IMR-90 (cell line): ENCODE measurements around the gene HLA-DRB1. TPM values are rescaled to one million over a fixed set of nuclear protein-coding genes. Genes with fewer than 3 reads are reported as not detected.

Source experiments
- ATAC-seq: fragments of 200-7000 bp; cut with Tn5 transposase; 2 replicates; pipeline ENCODE4 v1.9.1; 2020; ENCODE audit warnings: low read depth, mild to moderate bottlenecking, moderate library complexity
- BruUV-seq: library from RNA; stranded (reverse); fragments of 400-500 nt; replicated peaks from 2 replicates; lab custom pipeline; 2021; lab: Mats Ljungman, UMichigan
- CTCF ChIA-PET: fragments of 300-600 bp; formaldehyde crosslinking; extraction: SDS; loops from one replicate; lab custom pipeline; 2021; ENCODE audit warnings: antibody characterized with exemption; lab: Yijun Ruan, JAX
- POLR2A ChIA-PET: fragments of 300-600 bp; sonication (Branson Sonifier 250); formaldehyde crosslinking; loops from one replicate; lab custom pipeline; 2022; ENCODE audit warnings: antibody characterized with exemption; ENCODE audit not compliant: unreplicated experiment; lab: Charles Lee
- DNase-seq: peaks from one replicate; pipeline ENCODE4 v3.0.0; 2013
- H2AFZ ChIP-seq: replicated peaks from 2 replicates; pipeline ENCODE3; 2013; ENCODE audit warnings: low read length, mild to moderate bottlenecking; ENCODE audit not compliant: poor library complexity
- H2AK5ac ChIP-seq: 2 replicates; pipeline ENCODE4 v1.6.1; 2013; ENCODE audit warnings: low read depth, low read length, inconsistent platforms
- H2AK9ac ChIP-seq: replicated peaks from 2 replicates; pipeline ENCODE3; 2013; ENCODE audit warnings: mild to moderate bottlenecking, low read depth, low read length, moderate library complexity; ENCODE audit not compliant: poor library complexity
- H2BK120ac ChIP-seq: 2 replicates; pipeline ENCODE4 v1.6.1; 2013; ENCODE audit warnings: low read depth, low read length, inconsistent platforms
- H2BK15ac ChIP-seq: 3 replicates; pipeline ENCODE4 v1.6.1; 2013; ENCODE audit warnings: low read depth, low read length, inconsistent platforms
- H2BK20ac ChIP-seq: 2 replicates; pipeline ENCODE4 v1.6.1; 2013; ENCODE audit warnings: low read depth, mild to moderate bottlenecking, inconsistent platforms, low read length, moderate library complexity
- H2BK5ac ChIP-seq: 2 replicates; pipeline ENCODE4 v1.6.1; 2013; ENCODE audit warnings: mild to moderate bottlenecking, low read depth, low read length, inconsistent platforms; ENCODE audit not compliant: poor library complexity, severe bottlenecking
- H3K14ac ChIP-seq: replicated peaks from 2 replicates; pipeline ENCODE4 v1.6.1; 2013; ENCODE audit warnings: low read depth, low read length, inconsistent platforms
- H3K18ac ChIP-seq: 2 replicates; pipeline ENCODE4 v1.6.1; 2013; ENCODE audit warnings: low read depth, low read length, control low read depth
- H3K23ac ChIP-seq: 2 replicates; pipeline ENCODE4 v1.6.1; 2013; ENCODE audit warnings: low read depth, low read length, inconsistent platforms
- H3K27ac ChIP-seq: 2 replicates; pipeline ENCODE4 v1.5.1; 2013; ENCODE audit warnings: mild to moderate bottlenecking, control low read depth, low read length; ENCODE audit not compliant: insufficient read depth
- H3K27me3 ChIP-seq: 2 replicates; pipeline ENCODE4 v1.6.1; 2013; ENCODE audit warnings: low read length; ENCODE audit not compliant: control insufficient read depth, insufficient read depth
- H3K36me3 ChIP-seq: 2 replicates; pipeline ENCODE4 v1.6.1; 2013; ENCODE audit warnings: low read length, mixed read lengths; ENCODE audit not compliant: control insufficient read depth, insufficient read depth
- H3K4ac ChIP-seq: 2 replicates; pipeline ENCODE4 v1.6.1; 2013; ENCODE audit warnings: low read depth, low read length, inconsistent platforms
- H3K4me1 ChIP-seq: 2 replicates; pipeline ENCODE4 v1.6.1; 2013; ENCODE audit warnings: low read length, mixed read lengths; ENCODE audit not compliant: control insufficient read depth, insufficient read depth
- H3K4me2 ChIP-seq: 2 replicates; pipeline ENCODE4 v1.6.1; 2013; ENCODE audit warnings: low read depth, mild to moderate bottlenecking, control low read depth, low read length, moderate library complexity
- H3K4me3 ChIP-seq: 2 replicates; pipeline ENCODE4 v1.5.1; 2013; ENCODE audit warnings: low read depth, mild to moderate bottlenecking, control low read depth, low read length, moderate library complexity; ENCODE audit not compliant: insufficient read depth
- H3K56ac ChIP-seq: 2 replicates; pipeline ENCODE4 v1.6.1; 2013; ENCODE audit warnings: low read length, inconsistent platforms; ENCODE audit not compliant: insufficient read depth; ENCODE audit errors: extremely low read depth
- H3K79me1 ChIP-seq, 2 experiments: 2 replicates each; pipeline ENCODE4 v1.6.1; 2013; ENCODE audit warnings: low read length in 2 of 2, inconsistent platforms in 1 of 2, low read depth in 1 of 2
- H3K9ac ChIP-seq: 2 replicates; pipeline ENCODE4 v1.6.1; 2013; ENCODE audit warnings: low read depth, low read length, control low read depth
- H3K9me1 ChIP-seq: 2 replicates; pipeline ENCODE4 v1.6.1; 2013; ENCODE audit warnings: low read length, inconsistent platforms; ENCODE audit not compliant: insufficient read depth
- H3K9me3 ChIP-seq: 2 replicates; pipeline ENCODE4 v1.6.1; 2013; ENCODE audit warnings: low read length; ENCODE audit not compliant: control insufficient read depth, insufficient read depth
- H4K20me1 ChIP-seq: 2 replicates; pipeline ENCODE4 v1.6.1; 2013; ENCODE audit warnings: low read length, inconsistent platforms; ENCODE audit not compliant: insufficient read depth
- H4K5ac ChIP-seq: 2 replicates; pipeline ENCODE4 v1.6.1; 2013; ENCODE audit warnings: mild to moderate bottlenecking, low read depth, low read length, control low read depth
- H4K8ac ChIP-seq, 2 experiments: 2 replicates each; pipeline ENCODE4 v1.6.1; 2013; ENCODE audit warnings: low read depth in 2 of 2, low read length in 2 of 2, control low read depth in 1 of 2, inconsistent platforms in 1 of 2
- H4K91ac ChIP-seq: 2 replicates; pipeline ENCODE4 v1.6.1; 2013; ENCODE audit warnings: low read depth, low read length, inconsistent platforms; ENCODE audit not compliant: insufficient read depth
- BHLHE40 ChIP-seq: fragments of 150-350 bp; IDR thresholded peaks from 2 replicates; pipeline ENCODE4 v1.6.1; 2016; ENCODE audit warnings: mild to moderate bottlenecking, low read depth, low read length
- CEBPB ChIP-seq: IDR thresholded peaks from 2 replicates; pipeline ENCODE4 v1.6.1; 2012; ENCODE audit warnings: low read depth, low read length, improper control_type of control experiment
- CHD1 ChIP-seq: IDR thresholded peaks from 2 replicates; pipeline ENCODE4 v1.6.1; 2012; ENCODE audit warnings: low read depth, low read length, improper control_type of control experiment
- CTCF ChIP-seq: conservative IDR thresholded peaks from 2 replicates; pipeline ENCODE4 v1.5.1; 2012; ENCODE audit warnings: mild to moderate bottlenecking, low read depth, low read length, improper control_type of control experiment
- ELK1 ChIP-seq: fragments of 150-350 bp; IDR thresholded peaks from 2 replicates; pipeline ENCODE4 v1.6.1; 2016; ENCODE audit warnings: low read depth, mild to moderate bottlenecking, low read length, moderate library complexity, borderline replicate concordance
- FOS ChIP-seq: fragments of 150-350 bp; IDR thresholded peaks from 2 replicates; pipeline ENCODE4 v1.6.1; 2016; ENCODE audit warnings: low read depth, low read length
- MAFK ChIP-seq: IDR thresholded peaks from 2 replicates; pipeline ENCODE4 v1.6.1; 2012; ENCODE audit warnings: low read depth, low read length, improper control_type of control experiment
- MXI1 ChIP-seq: IDR thresholded peaks from 2 replicates; pipeline ENCODE4 v1.6.1; 2012; ENCODE audit warnings: low read depth, mild to moderate bottlenecking, low read length, moderate library complexity, borderline replicate concordance
- NFE2L2 ChIP-seq: fragments of 150-350 bp; IDR thresholded peaks from 2 replicates; pipeline ENCODE4 v1.6.1; 2016; ENCODE audit warnings: low read depth, mild to moderate bottlenecking, low read length
- POLR2A ChIP-seq: IDR thresholded peaks from 2 replicates; pipeline ENCODE4 v1.6.1; 2012; ENCODE audit warnings: mild to moderate bottlenecking, low read depth, low read length
- RAD21 ChIP-seq: IDR thresholded peaks from 2 replicates; pipeline ENCODE4 v1.6.1; 2012; ENCODE audit warnings: low read length, improper control_type of control experiment
- RCOR1 ChIP-seq: IDR thresholded peaks from 2 replicates; pipeline ENCODE4 v1.6.1; 2012; ENCODE audit warnings: mild to moderate bottlenecking, low read length, improper control_type of control experiment; ENCODE audit not compliant: insufficient replicate concordance
- RFX5 ChIP-seq: IDR thresholded peaks from 2 replicates; pipeline ENCODE4 v1.8.0; 2012; ENCODE audit warnings: low read depth, mild to moderate bottlenecking, low read length, moderate library complexity
- SMC3 ChIP-seq: fragments of 150-350 bp; IDR thresholded peaks from 2 replicates; pipeline ENCODE4 v1.6.1; 2016; ENCODE audit warnings: low read depth, mild to moderate bottlenecking, antibody characterized with exemption, low read length, moderate library complexity
- USF2 ChIP-seq: fragments of 150-350 bp; IDR thresholded peaks from 2 replicates; pipeline ENCODE4 v1.6.1; 2017; ENCODE audit warnings: mild to moderate bottlenecking, antibody characterized with exemption, low read length, low read depth
- WGBS, 2 experiments: methylation state at CpG; one replicate each; pipeline versions ENCODE4 v1.1.5 to v1.1.7; 2013; ENCODE audit warnings: missing lambda C conversion rate in 2 of 2; ENCODE audit not compliant: insufficient read length in 1 of 2; ENCODE audit errors: extremely low coverage in 2 of 2; 5-methylcytosine and 5-hydroxymethylcytosine counted together
- dilution Hi-C: fragments of 300-500 bp; cut with HindIII; formaldehyde crosslinking; loops from one replicate; pipeline ENCODE4 v1.14.3; 2018; ENCODE audit warnings: low sequenced_read_pairs; ENCODE audit not compliant: unreplicated experiment
- in situ Hi-C: fragments of 300-500 bp; cut with MboI; formaldehyde crosslinking; loops from 3 replicates; pipeline ENCODE4 v1.14.3; 2019; ENCODE audit warnings: low sequenced_read_pairs, inconsistent platforms, mixed read lengths
- intact Hi-C: fragments of 100-400 bp; cut with micrococcal nuclease; formaldehyde crosslinking; loops from 2 replicates; pipeline ENCODE4 v1.10.0; 2022
- polyA plus RNA-seq, 3 experiments: library from polyadenylated mRNA; depleted of rRNA; stranded (reverse); fragments of >200 nt; gene quantifications; 2 replicates each; pipeline ENCODE4 v1.2.3, GENCODE V29; 2012; ENCODE audit warnings: low replicate concordance in 1 of 3
- total RNA-seq: library from RNA; depleted of rRNA; stranded (reverse); fragments of >200 nt; gene quantifications from 2 replicates; pipeline ENCODE4 v1.2.3, GENCODE V29; 2012

Gene HLA-DRB1
- total and polyA plus RNA-seq, 2 of the 4 experiments (the other 2 are of a cell fraction), result not detected

GRCh38 chr6:32609731-32610640 lies 20.3 kb upstream of the HLA-DRB1 start:
- no peak overlapping the region for H4K5ac ChIP-seq
- no peak overlapping the region for H4K91ac ChIP-seq
- no peaks in the 10 kb centered on the region for H3K36me3 ChIP-seq
- no peak overlapping the region for H2AK9ac ChIP-seq
- no peak overlapping the region for H3K18ac ChIP-seq
- no peak overlapping the region for H2BK120ac ChIP-seq
- ChIA-PET CTCF (no interaction called here), POLR2A (no interaction called here)
- no peak overlapping the region for H3K56ac ChIP-seq
- H4K20me1 ChIP-seq, result no peaks in the 10 kb centered on the region
- WGBS, 2 experiments, result 100% methylated on average over 1 of the region's 8 CpGs; no CpG with 5 or more reads in 1 of the 2 experiments
- BruUV-seq, result no TSS peak
- H3K9me3 ChIP-seq, result no peaks in the 10 kb centered on the region
- H4K8ac ChIP-seq, result no peak overlapping the region
- H3K9ac ChIP-seq, result no peak overlapping the region
- H3K23ac ChIP-seq, result no peak overlapping the region
- dilution Hi-C loops, result no loop called here
- no peaks in the 10 kb centered on the region for H3K9me1 ChIP-seq
- in situ Hi-C loops, result no loop called here
- no peaks in the 10 kb centered on the region for H3K4me1 ChIP-seq
- no peaks in the 10 kb centered on the region for H3K79me1 ChIP-seq
- intact Hi-C loops, result no loop called here
- ATAC-seq (peak; percentile 100), DNase-seq (peak; percentile 92)
- no peak overlapping the region for H2AFZ ChIP-seq
- no peak overlapping the region for H2BK15ac ChIP-seq
- no peaks in the 10 kb centered on the region for H3K27me3 ChIP-seq
- no peak overlapping the region for H3K27ac ChIP-seq
- H3K14ac ChIP-seq, result no peak overlapping the region
- H3K4me3 ChIP-seq, result no peak overlapping the region
- no peak overlapping the region for H2BK5ac ChIP-seq
- H3K4ac ChIP-seq, result no peak overlapping the region
- H2BK20ac ChIP-seq, result no peak overlapping the region
- no peak overlapping the region; the same call in 1 of the 2 replicates for H3K4me2 ChIP-seq
- H2AK5ac ChIP-seq, result no peak overlapping the region
- TF ChIP-seq RCOR1, result no peak
- no peak for TF ChIP-seq POLR2A
- no peak for TF ChIP-seq MAFK
- TF ChIP-seq CEBPB, result no peak
- TF ChIP-seq RAD21, result no peak
- TF ChIP-seq CTCF, result no peak
- no peak for TF ChIP-seq USF2
- TF ChIP-seq RFX5, result peak; percentile 92
- no peak for TF ChIP-seq SMC3
- TF ChIP-seq CHD1, result no peak
- no peak for TF ChIP-seq BHLHE40
- no peak for TF ChIP-seq ELK1
- no peak for TF ChIP-seq MXI1
- 0 out of 2 replicates have a peak, but pooled peaks have one; percentile 13 for TF ChIP-seq FOS
- no peak for TF ChIP-seq NFE2L2
